Smooth muscle cell (in vitro differentiated cells): Measurements from ENCODE around the gene COX5A. TPM values are rescaled to one million over a fixed set of nuclear protein-coding genes. Genes with fewer than 3 reads are reported as not detected.

Experiments
- DNase-seq: peaks from one replicate; lab custom pipeline; 2025; ENCODE audit not compliant: unreplicated experiment; lab: John Stamatoyannopoulos, UW
- H2AFZ ChIP-seq: fragments of 200-600 bp; sonication (generic); 2 replicates; pipeline ENCODE4 v1.6.0; 2016; ENCODE audit warnings: antibody characterized with exemption, low read depth, mild to moderate bottlenecking
- H3F3A ChIP-seq: fragments of 200-600 bp; sonication (generic); 2 replicates; pipeline ENCODE4 v1.6.0; 2017; ENCODE audit warnings: antibody characterized with exemption, low read depth
- H3K27ac ChIP-seq: fragments of 200-600 bp; sonication (generic); 2 replicates; pipeline ENCODE4 v1.5.1; 2016; ENCODE audit warnings: low read depth, mild to moderate bottlenecking
- H3K27me3 ChIP-seq: fragments of 200-600 bp; sonication (generic); 2 replicates; pipeline ENCODE4 v1.6.1; 2016; ENCODE audit warnings: low read depth, mild to moderate bottlenecking
- H3K36me3 ChIP-seq: fragments of 200-600 bp; sonication (generic); 2 replicates; pipeline ENCODE4 v1.5.1; 2016; ENCODE audit warnings: low read depth
- H3K4me1 ChIP-seq: fragments of 200-600 bp; sonication (generic); 2 replicates; pipeline ENCODE4 v1.5.1; 2016; ENCODE audit warnings: low read depth
- H3K4me2 ChIP-seq: fragments of 200-600 bp; sonication (generic); 2 replicates; pipeline ENCODE4 v1.6.0; 2016; ENCODE audit warnings: mild to moderate bottlenecking
- H3K4me3 ChIP-seq: fragments of 200-600 bp; sonication (generic); 2 replicates; pipeline ENCODE4 v1.5.1; 2016; ENCODE audit warnings: mild to moderate bottlenecking
- H3K79me2 ChIP-seq: fragments of 200-600 bp; sonication (generic); 2 replicates; pipeline ENCODE4 v1.6.0; 2016; ENCODE audit warnings: low read depth, mild to moderate bottlenecking
- H3K9ac ChIP-seq: fragments of 200-600 bp; sonication (generic); 2 replicates; pipeline ENCODE4 v1.6.0; 2016; ENCODE audit warnings: low read depth
- H3K9me3 ChIP-seq: fragments of 200-600 bp; sonication (generic); replicated peaks from 2 replicates; pipeline ENCODE4 v1.5.1; 2016; ENCODE audit warnings: low read depth
- H4K20me1 ChIP-seq: fragments of 200-600 bp; sonication (generic); 2 replicates; pipeline ENCODE4 v1.6.0; 2016; ENCODE audit warnings: low read depth
- CTCF ChIP-seq: fragments of 200-600 bp; sonication (generic); IDR thresholded peaks from 2 replicates; pipeline ENCODE4 v1.5.1; 2017; ENCODE audit warnings: borderline replicate concordance, mild to moderate bottlenecking, antibody characterized with exemption; ENCODE audit not compliant: insufficient read depth, poor library complexity, severe bottlenecking
- WGBS: methylation state at CpG from one replicate; pipeline ENCODE4 v1.1.7; 2016; ENCODE audit warnings: low lambda C conversion rate; 5-methylcytosine and 5-hydroxymethylcytosine counted together
- polyA plus RNA-seq: library from polyadenylated mRNA; unstranded; fragments of >200 nt; fragmentation: Nextera tagmentation; extraction: Ambion mirVana; gene quantifications from 2 replicates; pipeline ENCODE4 v1.2.1, GENCODE V29; 2016
- total RNA-seq: library from RNA; depleted of rRNA; stranded (reverse); fragments of >200 nt; gene quantifications from 2 replicates; pipeline ENCODE4 v1.2.3, GENCODE V29; 2014

Gene COX5A
- total and polyA plus RNA-seq, 2 experiments from 2014 or later = 154 to 325 TPM

GRCh38 chr15:74873756-74874424 is 64.0 kb downstream of the COX5A start:
- H2AFZ ChIP-seq = peak overlapping the region; percentile 50
- 48% methylated on average over 16 of the region's 16 CpGs for WGBS
- no peaks in the 10 kb centered on the region for H3K9me3 ChIP-seq
- DNase-seq = peak; percentile 28
- H3K9ac ChIP-seq = peak overlapping the region; percentile 98
- H3K79me2 ChIP-seq = peaks cover 38% of the 10 kb centered on the region
- H4K20me1 ChIP-seq = peaks cover 38% of the 10 kb centered on the region
- no peak for TF ChIP-seq CTCF
- H3F3A ChIP-seq = no peaks in the 10 kb centered on the region
- H3K4me3 ChIP-seq = peak overlapping the region; percentile 97
- H3K27me3 ChIP-seq = no peaks in the 10 kb centered on the region
- no peak overlapping the region for H3K27ac ChIP-seq
- peak overlapping the region; percentile 100 for H3K4me2 ChIP-seq
- no peaks in the 10 kb centered on the region for H3K36me3 ChIP-seq
- H3K4me1 ChIP-seq = peaks cover 11% of the 10 kb centered on the region

- peaks cover 11% of the 10 kb centered on the region for H3K4me1 ChIP-seq
- H2AFZ ChIP-seq = peak within 1 kb of the TSS; percentile 96
- no peaks in the 10 kb centered on the region for H3F3A ChIP-seq
- H3K27ac ChIP-seq = peak within 1 kb of the TSS; percentile 95
- peak within 1 kb of the TSS; percentile 100 for H3K4me2 ChIP-seq
- WGBS = under 1% methylated on average over 37 of the region's 52 CpGs
- peaks cover 45% of the 10 kb centered on the region for H3K79me2 ChIP-seq
- H3K9ac ChIP-seq = peak within 1 kb of the TSS; percentile 98
- no peaks in the 10 kb centered on the region for H3K27me3 ChIP-seq
- H3K36me3 ChIP-seq = no peaks in the 10 kb centered on the region
- peak within 1 kb of the TSS; percentile 97 for H3K4me3 ChIP-seq
- no peak for TF ChIP-seq CTCF
- peak; percentile 95 for DNase-seq
- H3K9me3 ChIP-seq = no peaks in the 10 kb centered on the region
- peaks cover 45% of the 10 kb centered on the region for H4K20me1 ChIP-seq
These were observed 64.7 kb downstream of the COX5A start, which contains the start of gene SCAMP2 for GRCh38 chr15:74873036-74873755. Gene SCAMP2 (minus strand): TSS chr15:74873365. CDS start chr15:74873255, 110 bp downstream.

- peaks cover 51% of the 10 kb centered on the region for H3K79me2 ChIP-seq
- TF ChIP-seq CTCF = no peak
- WGBS = 5% methylated on average over 11 of the region's 11 CpGs
These were observed 65.2 kb downstream of the COX5A start for GRCh38 chr15:74872702-74873035.

More at GRCh38 chr15:74872702-74873035, 65.2 kb downstream of the COX5A start:
- peaks cover 50% of the 10 kb centered on the region for H4K20me1 ChIP-seq
- peaks cover 11% of the 10 kb centered on the region for H3K4me1 ChIP-seq
- peak overlapping the region; percentile 98 for H3K9ac ChIP-seq
- no peaks in the 10 kb centered on the region for H3F3A ChIP-seq
- no peak for DNase-seq
- H3K36me3 ChIP-seq = no peaks in the 10 kb centered on the region
- H2AFZ ChIP-seq = peak overlapping the region; percentile 96
- no peaks in the 10 kb centered on the region for H3K9me3 ChIP-seq
- peak overlapping the region; percentile 100 for H3K4me2 ChIP-seq
- H3K27ac ChIP-seq = peak overlapping the region; percentile 95
- no peaks in the 10 kb centered on the region for H3K27me3 ChIP-seq
- H3K4me3 ChIP-seq = peak overlapping the region; percentile 97
